NB4 (cell line): Measurements from ENCODE around the gene CCDC40.

ENCODE experiments used
- DNase-seq: peaks from one replicate; pipeline ENCODE4 v3.0.0; 2010; ENCODE audit warnings: low read depth
- H3K4me3 ChIP-seq: one replicate; pipeline ENCODE4 v1.5.1; 2011; ENCODE audit warnings: mild to moderate bottlenecking, low read depth, low read length, moderate library complexity
- CTCF ChIP-seq: IDR thresholded peaks from one replicate; pipeline ENCODE4 v1.5.1; 2012; ENCODE audit warnings: low read depth, low read length
- MAX ChIP-seq: IDR thresholded peaks from 2 replicates; pipeline ENCODE4 v1.6.1; 2011; ENCODE audit warnings: low read depth, low read length
- MYC ChIP-seq: IDR thresholded peaks from 2 replicates; pipeline ENCODE4 v1.6.1; 2011; ENCODE audit warnings: low read depth, low read length
- POLR2A ChIP-seq: IDR thresholded peaks from 2 replicates; pipeline ENCODE4 v1.6.1; 2011; ENCODE audit warnings: mild to moderate bottlenecking; ENCODE audit not compliant: insufficient read length; ENCODE audit errors: extremely low read depth

Gene CCDC40

GRCh38 chr17:80092959-80093358, 56.5 kb downstream of the CCDC40 start:
- TF ChIP-seq MYC (no peak), POLR2A (no peak), CTCF (no peak), MAX (no peak)
- no peak overlapping the region for H3K4me3 ChIP-seq
- DNase-seq = peak; percentile 63

- DNase-seq = no peak
- H3K4me3 ChIP-seq = no peak overlapping the region
- TF ChIP-seq MAX (no peak), POLR2A (no peak), CTCF (no peak), MYC (no peak)
Measured at GRCh38 chr17:80095038-80095843, 58.8 kb downstream of the CCDC40 start.

GRCh38 chr17:80095844-80096475, 59.5 kb downstream of the CCDC40 start:
- TF ChIP-seq CTCF (no peak), MAX (no peak)
- no peak for DNase-seq
- no peak overlapping the region for H3K4me3 ChIP-seq

GRCh38 chr17:80096561-80097021, 60.1 kb downstream of the CCDC40 start:
- TF ChIP-seq MYC = no peak
- no peak for TF ChIP-seq MAX
- TF ChIP-seq POLR2A = no peak
- TF ChIP-seq CTCF = no peak
- DNase-seq = no peak
- no peak overlapping the region for H3K4me3 ChIP-seq

- no peak for TF ChIP-seq MAX
- TF ChIP-seq CTCF = no peak
- no peak for TF ChIP-seq POLR2A
- TF ChIP-seq MYC = no peak
- DNase-seq = no peak
- H3K4me3 ChIP-seq = no peak overlapping the region
Measured at GRCh38 chr17:80097127-80097621, 60.7 kb downstream of the CCDC40 start.
